HG03432 (cell line): ENCODE data around the gene MYRFL.

Experiments
- ATAC-seq: cut with Tn5 transposase; IDR thresholded peaks from one replicate; pipeline ENCODE4 v1.9.1; 2021; ENCODE audit warnings: mild to moderate bottlenecking, moderate library complexity; ENCODE audit not compliant: unreplicated experiment

MYRFL gene

GRCh38 chr12:69929125-69929524, 104.1 kb downstream of the MYRFL start:
- no peak for ATAC-seq

DNA sequence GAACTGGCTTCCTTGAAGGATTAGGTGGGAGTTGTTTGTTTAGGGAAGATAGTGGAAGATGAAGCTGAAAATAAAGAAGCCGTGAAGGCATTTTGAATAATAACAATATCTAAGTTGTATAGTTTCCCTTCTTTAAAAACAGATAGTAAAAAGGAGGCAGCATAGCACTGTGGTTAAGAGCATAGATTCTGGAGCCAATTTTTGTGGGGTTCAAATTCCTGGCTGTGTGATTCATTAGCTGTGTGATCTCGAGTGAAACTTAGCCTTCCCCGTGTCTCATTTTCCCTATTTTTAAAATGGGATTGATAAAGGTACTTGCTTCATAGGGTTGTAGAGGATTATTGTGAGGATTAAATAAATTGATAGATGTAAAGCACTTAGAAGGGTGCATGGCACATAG, 104.5 kb downstream of the MYRFL start:
- ATAC-seq, result no peak

GRCh38 chr12:69931569-69931968, 106.5 kb downstream of the MYRFL start:
- ATAC-seq, result no peak

DNA sequence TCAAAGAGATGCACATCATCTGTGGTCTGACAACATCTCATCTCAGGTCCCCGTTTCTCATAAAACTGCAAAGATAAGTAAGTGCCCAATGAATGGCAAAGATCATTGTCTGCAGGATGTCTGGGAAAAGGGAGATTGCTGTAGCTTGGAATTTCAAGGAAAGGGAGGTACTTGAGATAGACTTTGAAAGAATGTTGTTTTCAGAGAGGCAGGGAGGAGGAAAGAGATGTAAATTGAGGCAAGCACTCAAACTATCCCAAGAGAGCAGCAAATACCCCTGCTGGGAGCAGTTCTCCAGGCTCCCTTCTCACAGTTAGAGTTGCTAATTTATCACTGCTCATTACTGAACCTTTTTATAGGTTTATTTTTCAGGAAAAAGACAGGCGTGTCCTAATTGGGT, 107.1 kb downstream of the MYRFL start:
- ATAC-seq, result no peak

DNA sequence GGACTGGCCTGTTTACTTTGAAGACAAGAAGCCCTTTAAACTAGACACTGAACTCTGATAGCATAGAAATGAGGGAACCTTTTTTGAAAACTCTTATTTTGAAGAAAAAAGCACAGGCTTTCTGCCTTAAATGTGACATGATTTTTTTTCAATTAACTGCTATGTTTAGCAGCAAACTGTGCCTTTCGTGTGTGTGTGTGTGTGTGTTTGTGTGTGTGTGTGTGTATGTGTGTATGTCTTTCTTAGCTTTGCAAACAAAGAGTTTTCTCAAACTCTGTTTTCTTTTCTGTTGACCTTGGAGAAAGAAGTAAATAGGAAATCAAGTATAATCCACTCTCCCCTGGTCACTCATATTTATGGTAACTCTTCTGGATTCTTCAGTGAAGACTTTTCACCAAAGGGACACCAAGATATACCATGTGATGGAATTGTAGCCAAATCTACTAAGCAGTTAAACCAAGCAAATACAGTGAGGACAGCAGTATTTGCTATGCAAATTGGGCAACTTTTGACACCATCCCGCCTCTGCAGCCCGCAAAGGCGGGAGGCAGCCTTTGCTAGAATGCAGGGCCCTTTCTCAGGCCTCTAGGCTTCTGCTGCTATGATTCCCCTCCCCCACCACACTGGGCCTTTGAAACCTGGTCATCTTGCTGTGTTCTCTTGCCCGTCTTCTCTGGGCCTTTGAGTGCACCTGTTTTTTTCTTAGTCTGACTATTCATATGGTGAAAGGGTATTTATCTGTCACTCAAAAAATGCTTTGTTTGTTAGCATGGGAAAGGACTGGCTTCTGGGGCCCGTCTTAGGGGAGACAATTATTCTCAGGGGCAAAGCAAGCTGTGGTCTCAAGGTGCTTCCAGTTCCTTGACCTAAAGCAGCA, 107.9 kb downstream of the MYRFL start:
- ATAC-seq, result peak; percentile 66

DNA sequence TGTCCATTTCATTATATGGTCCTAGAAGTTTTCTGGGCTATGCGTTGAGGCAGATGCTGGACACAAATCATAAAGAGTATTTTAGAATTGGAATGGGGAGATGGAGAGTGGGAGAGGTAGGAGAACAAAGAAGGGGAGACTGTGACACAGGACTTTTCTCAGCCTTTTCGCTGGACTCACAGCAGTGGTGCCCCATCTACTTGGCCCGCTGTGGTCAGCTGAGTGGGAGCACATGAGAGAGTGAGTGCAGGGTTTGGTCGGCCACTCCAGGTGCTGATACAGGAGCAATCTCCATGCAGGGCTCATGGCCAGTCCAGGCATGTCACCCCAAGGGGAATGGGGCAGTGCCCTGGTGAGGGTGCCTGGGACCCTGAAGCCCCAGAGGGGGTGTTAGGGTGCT, 109.0 kb downstream of the MYRFL start:
- ATAC-seq, result no peak

DNA sequence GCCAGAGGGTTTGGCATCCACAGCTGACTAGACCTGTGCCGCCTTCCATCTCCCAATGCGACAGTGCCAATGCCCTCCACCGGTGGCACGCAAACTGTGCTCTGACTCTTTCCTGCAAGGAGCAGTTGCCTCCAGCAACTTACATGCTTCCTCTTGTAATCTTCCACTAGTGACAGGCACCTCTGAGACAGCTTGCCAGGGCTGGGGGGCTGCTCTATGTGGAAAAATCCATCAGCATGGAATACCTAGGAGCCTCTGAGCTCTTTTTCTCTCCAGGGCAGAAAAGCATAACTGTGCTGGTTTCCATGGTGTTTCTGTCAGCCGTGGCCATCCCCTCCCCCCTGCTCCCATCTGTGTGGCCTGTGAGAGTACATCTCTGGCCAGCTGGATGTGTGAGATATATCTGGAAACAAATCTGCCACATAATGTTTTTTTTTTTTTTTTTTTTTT, 110.6 kb downstream of the MYRFL start:
- ATAC-seq, result no peak

- no peak for ATAC-seq
These were observed 111.2 kb downstream of the MYRFL start for GRCh38 chr12:69936214-69936731.

- ATAC-seq, result no peak
These were observed 111.7 kb downstream of the MYRFL start for GRCh38 chr12:69936766-69937165.

DNA sequence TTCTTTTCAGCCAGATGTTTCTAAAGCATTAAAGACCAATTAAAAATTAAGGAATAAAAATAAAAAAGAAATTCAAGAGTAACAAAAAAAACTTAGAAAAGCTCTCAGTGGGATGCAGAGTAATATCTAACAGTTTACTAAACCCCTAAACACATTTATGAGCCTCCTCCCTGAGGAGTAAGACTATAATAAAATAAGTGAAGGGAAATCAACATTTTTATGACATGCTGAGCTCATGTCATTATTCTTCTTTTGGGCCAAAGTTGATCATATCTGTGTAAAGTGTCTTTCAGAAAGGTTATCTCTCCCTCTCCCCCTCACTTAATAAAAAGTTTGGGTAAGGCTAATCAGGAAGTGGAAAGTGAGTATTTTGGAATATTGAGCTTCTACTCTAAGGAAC, 122.1 kb downstream of the MYRFL start:
- ATAC-seq, result no peak

DNA sequence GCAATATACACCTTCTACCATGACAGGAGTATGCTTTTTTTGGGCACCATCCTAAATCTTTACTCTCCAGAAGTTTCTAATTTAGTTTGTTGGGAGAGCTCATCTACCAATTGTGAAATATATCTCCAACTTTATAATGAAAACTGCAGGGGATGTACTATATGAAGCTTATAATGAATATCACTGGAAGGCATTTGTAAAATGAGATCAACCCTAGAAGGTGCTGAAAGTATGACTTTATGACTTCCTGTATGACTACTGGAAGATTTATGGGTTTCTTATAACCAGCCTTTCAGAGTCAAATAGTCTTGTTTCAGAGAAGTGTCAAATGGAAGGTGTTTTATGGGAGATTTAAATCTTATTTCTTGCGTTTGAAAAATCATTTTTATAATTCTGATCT, 122.9 kb downstream of the MYRFL start:
- ATAC-seq, result no peak

- ATAC-seq, result no peak
These were observed 123.8 kb downstream of the MYRFL start for GRCh38 chr12:69948851-69949250.

- ATAC-seq, result no peak
These were observed 124.4 kb downstream of the MYRFL start for GRCh38 chr12:69949311-69950002.

- ATAC-seq, result no peak
These were observed 126.1 kb downstream of the MYRFL start for GRCh38 chr12:69951108-69951507.

DNA sequence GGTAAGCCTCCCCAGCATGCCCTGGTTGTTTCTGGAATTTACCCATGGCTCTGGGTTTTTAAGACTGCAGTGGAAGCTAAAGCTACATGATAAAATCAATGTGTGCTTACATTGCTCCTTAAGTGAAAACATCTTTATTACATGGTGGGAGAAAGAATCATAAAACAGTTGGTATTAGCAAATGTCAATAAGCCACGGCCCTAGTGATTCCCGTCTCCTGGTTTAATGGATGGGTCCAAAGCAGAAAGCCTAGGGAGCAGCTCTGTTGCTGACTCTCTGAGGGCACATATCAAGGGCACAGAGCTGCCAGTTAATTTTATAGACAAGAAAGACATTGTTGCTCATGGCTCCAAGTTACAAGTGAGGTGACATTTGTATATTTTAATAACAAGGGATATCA, 127.9 kb downstream of the MYRFL start:
- no peak for ATAC-seq

DNA sequence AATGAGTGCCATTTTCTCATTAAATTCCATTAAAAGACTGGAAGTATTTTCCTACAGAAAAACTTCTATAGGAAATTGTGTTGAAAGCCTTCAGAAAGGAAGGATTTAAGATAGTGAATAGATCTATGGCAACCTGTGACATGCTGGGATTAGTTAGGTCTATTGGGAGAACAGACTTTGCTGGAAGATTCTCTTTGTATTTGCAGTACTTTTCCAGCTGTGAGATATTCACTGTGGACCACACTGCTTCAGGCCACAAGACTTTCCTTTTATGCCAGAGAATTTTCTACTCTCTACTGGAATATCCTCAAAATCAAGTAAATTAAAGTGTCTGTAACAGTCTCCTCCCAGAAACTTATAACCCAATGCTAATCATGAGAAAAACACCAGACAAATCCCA, 136.2 kb downstream of the MYRFL start:
- ATAC-seq, result no peak

DNA sequence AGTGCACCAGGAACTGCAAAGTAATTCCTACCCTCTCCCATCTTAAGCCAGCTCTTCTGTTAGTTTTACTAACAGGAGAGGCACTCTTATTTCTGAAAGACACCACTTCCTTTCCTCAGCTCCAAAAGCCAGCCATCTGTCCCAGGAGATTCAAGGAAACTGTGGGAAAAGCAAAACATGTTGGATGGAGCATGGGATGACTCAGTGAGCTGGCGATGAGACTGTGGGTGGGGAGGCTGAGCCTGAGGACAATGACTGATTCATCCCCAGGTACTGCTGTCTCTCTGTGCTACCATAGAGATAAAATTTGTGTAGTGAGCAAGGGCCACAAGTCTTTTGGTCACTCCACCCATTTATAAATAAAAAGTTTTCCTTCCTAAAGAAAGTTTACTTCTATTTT, 141.4 kb downstream of the MYRFL start:
- ATAC-seq, result no peak

DNA sequence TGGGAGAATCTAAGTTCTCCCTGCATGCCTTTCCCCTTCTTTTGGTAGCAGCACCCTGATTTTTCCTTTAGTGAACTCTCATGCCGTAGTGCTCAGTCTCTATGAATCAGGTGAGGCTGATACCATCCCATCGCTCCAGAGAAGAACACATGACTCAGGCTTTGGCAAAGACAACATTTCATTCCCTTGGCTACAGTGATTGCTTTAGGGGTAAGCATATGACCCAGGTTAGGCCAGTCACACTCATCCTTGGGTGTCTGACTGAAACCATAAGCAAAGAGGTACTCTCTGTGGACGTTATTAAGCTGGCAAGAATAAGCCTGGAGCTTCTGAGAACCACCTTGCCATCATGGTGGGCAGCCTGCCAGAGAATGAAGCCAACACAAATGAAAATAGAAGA, 141.8 kb downstream of the MYRFL start:
- no peak for ATAC-seq

DNA sequence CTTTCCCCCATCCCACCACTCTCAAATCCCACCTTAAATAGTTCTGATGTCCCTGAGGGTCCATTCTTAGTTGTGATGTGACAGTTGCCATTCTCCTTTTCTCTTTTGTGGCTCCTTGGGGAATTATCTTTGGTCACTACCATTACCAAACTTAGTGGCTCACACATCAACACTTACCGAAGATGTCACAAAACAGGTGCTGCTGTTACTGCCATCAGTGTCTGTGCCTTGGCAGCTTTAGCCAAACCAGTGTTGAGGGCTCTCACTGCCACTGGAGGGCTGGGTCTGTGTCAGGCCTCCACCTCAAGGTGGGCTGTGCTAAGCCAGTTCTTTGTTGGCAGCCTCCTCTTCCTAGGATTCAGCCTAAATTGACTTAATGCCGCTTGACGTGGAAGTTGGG, 144.0 kb downstream of the MYRFL start:
- ATAC-seq, result no peak

DNA sequence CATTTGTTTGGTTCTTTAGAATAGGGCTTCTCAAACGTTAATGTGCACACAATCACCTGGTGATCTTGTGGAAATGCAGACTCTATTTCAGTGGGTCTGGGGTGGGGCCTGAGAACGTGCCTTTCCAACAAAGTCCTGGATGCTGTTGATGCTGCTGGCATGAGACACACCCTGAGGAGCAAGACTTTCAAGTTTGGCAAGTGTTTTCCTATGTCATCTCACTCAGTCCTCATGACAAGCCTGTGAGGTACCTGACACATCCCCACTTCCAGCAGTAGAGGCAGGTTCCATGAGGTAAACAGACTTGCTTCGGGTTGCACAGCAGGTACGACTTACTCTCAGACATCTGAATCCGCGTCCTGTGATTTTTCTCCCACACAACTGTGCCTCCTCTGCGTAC, 147.1 kb downstream of the MYRFL start:
- no peak for ATAC-seq

- ATAC-seq, result no peak
These were observed 153.0 kb downstream of the MYRFL start for GRCh38 chr12:69978020-69978419.

- no peak for ATAC-seq
These were observed 157.0 kb downstream of the MYRFL start for GRCh38 chr12:69981881-69982475.
